Measurements from ENCODE around the gene IGSF9.

DNA sequence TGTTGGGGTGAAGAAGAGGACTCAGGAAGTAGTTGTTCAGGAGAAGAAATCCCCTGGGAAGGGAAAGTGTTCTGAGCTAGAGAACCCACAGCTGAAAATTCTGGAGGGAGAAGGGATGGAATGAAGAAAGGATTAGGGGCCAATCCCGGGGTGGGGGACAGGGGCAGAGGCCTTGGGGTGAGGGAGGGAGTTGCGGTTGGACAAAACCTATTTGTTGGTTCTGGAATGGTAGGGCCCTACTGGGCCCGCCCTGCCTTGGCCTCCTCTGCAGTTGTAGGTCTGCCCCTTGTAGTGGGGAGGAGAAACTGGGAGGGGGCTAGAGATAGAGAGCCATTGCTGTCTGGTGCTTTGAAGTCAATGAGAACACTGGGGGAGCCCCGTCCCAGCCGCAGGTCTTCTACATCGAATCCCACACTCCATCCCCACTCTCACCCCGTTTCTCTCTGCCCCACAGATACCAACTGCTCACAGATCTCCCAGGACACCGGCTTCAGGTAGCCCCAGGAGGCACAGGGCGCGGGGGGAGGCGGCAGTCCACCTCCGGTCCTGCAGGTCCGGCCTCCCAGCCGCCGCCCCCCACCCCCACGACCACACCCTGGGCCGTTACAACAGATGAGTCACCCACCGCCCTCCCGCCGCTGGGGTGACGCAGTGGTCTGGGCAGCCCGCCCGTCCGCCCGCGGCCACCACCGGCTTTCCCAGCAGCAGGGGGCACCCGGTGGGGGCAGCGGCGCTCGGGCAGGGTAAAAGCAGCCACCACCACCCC, 21.2 kb downstream of the IGSF9 start:
- TF ChIP-seq POLR2A (IDR thresholded peaks at IDR 0.05; ENCODE audit: low read depth, low read length) (no peak), POLR2AphosphoS5 (IDR thresholded peaks at IDR 0.05; ENCODE audit: low read depth, low read length) (peak; percentile 2), TAF1 (IDR thresholded peaks at IDR 0.05; ENCODE audit: borderline replicate concordance, low read depth, low read length) (0 out of 2 replicates have a peak, but pooled peaks have one; percentile 11)

Measured in GM12892 (cell line).